Stomach (tissue), 4 donors: Measurements from ENCODE around the gene STX18.

Source experiments
- EP300 ChIP-seq: sonication (generic); formaldehyde crosslinking; IDR thresholded peaks from one replicate; pipeline ENCODE4 v1.6.1; 2017; ENCODE audit warnings: antibody characterized with exemption
- TF ChIP-seq, protein P1 (sequence below), 7 experiments: fragments of 450-650 bp in 4 of 7; fragments of 200-600 bp in 3 of 7; sonication (generic) in 3 of 7; IDR thresholded peaks; one replicate each; pipeline ENCODE4 v1.5.1; 2016 to 2019; ENCODE audit warnings: antibody characterized with exemption in 7 of 7, control low read depth in 2 of 7, mild to moderate bottlenecking in 1 of 7

GRCh38 chr4:4379540-4380087 lies 162.2 kb downstream of the STX18 start:
- TF ChIP-seq, protein P1, sequence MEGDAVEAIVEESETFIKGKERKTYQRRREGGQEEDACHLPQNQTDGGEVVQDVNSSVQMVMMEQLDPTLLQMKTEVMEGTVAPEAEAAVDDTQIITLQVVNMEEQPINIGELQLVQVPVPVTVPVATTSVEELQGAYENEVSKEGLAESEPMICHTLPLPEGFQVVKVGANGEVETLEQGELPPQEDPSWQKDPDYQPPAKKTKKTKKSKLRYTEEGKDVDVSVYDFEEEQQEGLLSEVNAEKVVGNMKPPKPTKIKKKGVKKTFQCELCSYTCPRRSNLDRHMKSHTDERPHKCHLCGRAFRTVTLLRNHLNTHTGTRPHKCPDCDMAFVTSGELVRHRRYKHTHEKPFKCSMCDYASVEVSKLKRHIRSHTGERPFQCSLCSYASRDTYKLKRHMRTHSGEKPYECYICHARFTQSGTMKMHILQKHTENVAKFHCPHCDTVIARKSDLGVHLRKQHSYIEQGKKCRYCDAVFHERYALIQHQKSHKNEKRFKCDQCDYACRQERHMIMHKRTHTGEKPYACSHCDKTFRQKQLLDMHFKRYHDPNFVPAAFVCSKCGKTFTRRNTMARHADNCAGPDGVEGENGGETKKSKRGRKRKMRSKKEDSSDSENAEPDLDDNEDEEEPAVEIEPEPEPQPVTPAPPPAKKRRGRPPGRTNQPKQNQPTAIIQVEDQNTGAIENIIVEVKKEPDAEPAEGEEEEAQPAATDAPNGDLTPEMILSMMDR (IDR thresholded peaks at IDR 0.05): no peak
- TF ChIP-seq EP300: no peak
